A673 (cell line): ENCODE measurements around the gene TFR2.

Experiments
- CTCF ChIP-seq: fragments of 300-800, 200-600 bp; sonication (generic); conservative IDR thresholded peaks from 2 replicates; pipeline ENCODE4 v1.5.1; 2017; ENCODE audit warnings: low read depth, mild to moderate bottlenecking, antibody characterized with exemption, low read length, moderate library complexity, mixed read lengths
- EZH2 ChIP-seq: fragments of 200-600 bp; sonication (generic); IDR thresholded peaks from 2 replicates; pipeline ENCODE4 v1.6.1; 2017; ENCODE audit warnings: borderline replicate concordance, low read depth, mild to moderate bottlenecking, mixed read lengths, antibody characterized with exemption, low read length; ENCODE audit not compliant: poor library complexity, severe bottlenecking

- TF ChIP-seq CTCF: no peak
- no peak for TF ChIP-seq EZH2
These were observed 14.7 kb upstream of the TFR2 start, which contains the start of gene ACTL6B for GRCh38 chr7:100655908-100656674.
